Measurements from ENCODE around the gene H3-3A. TPM values are rescaled to one million over a fixed set of nuclear protein-coding genes. Genes with fewer than 3 reads are reported as not detected.

H3-3A gene
- total and polyA plus RNA-seq, 2 of the 8 experiments (the other 6 are each of a cell fraction or from before 2014, with no cell fraction given) = 1,157 to 1,223 TPM

GRCh38 chr1:226063224-226063976, 884 bp downstream of the H3-3A start (continued):
- TF ChIP-seq, protein P1, sequence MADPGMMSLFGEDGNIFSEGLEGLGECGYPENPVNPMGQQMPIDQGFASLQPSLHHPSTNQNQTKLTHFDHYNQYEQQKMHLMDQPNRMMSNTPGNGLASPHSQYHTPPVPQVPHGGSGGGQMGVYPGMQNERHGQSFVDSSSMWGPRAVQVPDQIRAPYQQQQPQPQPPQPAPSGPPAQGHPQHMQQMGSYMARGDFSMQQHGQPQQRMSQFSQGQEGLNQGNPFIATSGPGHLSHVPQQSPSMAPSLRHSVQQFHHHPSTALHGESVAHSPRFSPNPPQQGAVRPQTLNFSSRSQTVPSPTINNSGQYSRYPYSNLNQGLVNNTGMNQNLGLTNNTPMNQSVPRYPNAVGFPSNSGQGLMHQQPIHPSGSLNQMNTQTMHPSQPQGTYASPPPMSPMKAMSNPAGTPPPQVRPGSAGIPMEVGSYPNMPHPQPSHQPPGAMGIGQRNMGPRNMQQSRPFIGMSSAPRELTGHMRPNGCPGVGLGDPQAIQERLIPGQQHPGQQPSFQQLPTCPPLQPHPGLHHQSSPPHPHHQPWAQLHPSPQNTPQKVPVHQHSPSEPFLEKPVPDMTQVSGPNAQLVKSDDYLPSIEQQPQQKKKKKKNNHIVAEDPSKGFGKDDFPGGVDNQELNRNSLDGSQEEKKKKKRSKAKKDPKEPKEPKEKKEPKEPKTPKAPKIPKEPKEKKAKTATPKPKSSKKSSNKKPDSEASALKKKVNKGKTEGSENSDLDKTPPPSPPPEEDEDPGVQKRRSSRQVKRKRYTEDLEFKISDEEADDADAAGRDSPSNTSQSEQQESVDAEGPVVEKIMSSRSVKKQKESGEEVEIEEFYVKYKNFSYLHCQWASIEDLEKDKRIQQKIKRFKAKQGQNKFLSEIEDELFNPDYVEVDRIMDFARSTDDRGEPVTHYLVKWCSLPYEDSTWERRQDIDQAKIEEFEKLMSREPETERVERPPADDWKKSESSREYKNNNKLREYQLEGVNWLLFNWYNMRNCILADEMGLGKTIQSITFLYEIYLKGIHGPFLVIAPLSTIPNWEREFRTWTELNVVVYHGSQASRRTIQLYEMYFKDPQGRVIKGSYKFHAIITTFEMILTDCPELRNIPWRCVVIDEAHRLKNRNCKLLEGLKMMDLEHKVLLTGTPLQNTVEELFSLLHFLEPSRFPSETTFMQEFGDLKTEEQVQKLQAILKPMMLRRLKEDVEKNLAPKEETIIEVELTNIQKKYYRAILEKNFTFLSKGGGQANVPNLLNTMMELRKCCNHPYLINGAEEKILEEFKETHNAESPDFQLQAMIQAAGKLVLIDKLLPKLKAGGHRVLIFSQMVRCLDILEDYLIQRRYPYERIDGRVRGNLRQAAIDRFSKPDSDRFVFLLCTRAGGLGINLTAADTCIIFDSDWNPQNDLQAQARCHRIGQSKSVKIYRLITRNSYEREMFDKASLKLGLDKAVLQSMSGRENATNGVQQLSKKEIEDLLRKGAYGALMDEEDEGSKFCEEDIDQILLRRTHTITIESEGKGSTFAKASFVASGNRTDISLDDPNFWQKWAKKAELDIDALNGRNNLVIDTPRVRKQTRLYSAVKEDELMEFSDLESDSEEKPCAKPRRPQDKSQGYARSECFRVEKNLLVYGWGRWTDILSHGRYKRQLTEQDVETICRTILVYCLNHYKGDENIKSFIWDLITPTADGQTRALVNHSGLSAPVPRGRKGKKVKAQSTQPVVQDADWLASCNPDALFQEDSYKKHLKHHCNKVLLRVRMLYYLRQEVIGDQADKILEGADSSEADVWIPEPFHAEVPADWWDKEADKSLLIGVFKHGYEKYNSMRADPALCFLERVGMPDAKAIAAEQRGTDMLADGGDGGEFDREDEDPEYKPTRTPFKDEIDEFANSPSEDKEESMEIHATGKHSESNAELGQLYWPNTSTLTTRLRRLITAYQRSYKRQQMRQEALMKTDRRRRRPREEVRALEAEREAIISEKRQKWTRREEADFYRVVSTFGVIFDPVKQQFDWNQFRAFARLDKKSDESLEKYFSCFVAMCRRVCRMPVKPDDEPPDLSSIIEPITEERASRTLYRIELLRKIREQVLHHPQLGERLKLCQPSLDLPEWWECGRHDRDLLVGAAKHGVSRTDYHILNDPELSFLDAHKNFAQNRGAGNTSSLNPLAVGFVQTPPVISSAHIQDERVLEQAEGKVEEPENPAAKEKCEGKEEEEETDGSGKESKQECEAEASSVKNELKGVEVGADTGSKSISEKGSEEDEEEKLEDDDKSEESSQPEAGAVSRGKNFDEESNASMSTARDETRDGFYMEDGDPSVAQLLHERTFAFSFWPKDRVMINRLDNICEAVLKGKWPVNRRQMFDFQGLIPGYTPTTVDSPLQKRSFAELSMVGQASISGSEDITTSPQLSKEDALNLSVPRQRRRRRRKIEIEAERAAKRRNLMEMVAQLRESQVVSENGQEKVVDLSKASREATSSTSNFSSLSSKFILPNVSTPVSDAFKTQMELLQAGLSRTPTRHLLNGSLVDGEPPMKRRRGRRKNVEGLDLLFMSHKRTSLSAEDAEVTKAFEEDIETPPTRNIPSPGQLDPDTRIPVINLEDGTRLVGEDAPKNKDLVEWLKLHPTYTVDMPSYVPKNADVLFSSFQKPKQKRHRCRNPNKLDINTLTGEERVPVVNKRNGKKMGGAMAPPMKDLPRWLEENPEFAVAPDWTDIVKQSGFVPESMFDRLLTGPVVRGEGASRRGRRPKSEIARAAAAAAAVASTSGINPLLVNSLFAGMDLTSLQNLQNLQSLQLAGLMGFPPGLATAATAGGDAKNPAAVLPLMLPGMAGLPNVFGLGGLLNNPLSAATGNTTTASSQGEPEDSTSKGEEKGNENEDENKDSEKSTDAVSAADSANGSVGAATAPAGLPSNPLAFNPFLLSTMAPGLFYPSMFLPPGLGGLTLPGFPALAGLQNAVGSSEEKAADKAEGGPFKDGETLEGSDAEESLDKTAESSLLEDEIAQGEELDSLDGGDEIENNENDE (IDR thresholded peaks at IDR 0.05; ENCODE audit: insufficient replicate concordance, low read length) = no peak
- TF ChIP-seq NRF1 (IDR thresholded peaks at IDR 0.05; ENCODE audit: low read depth, low read length) (no peak), MAX (IDR thresholded peaks at IDR 0.05) (peak; percentile 50; the same call in 1 of the 2 replicates), GTF2F1 (IDR thresholded peaks at IDR 0.05; ENCODE audit: borderline replicate concordance, low read depth, low read length) (no peak), ATF2 (IDR thresholded peaks at IDR 0.05; ENCODE audit: low read length) (no peak), BRCA1 (IDR thresholded peaks at IDR 0.05; ENCODE audit: low read depth, low read length) (no peak)

All from H1 (cell line).